GM19395 (cell line): Measurements from ENCODE around the gene TBC1D16.

Experiments
- ATAC-seq: cut with Tn5 transposase; IDR thresholded peaks from one replicate; pipeline ENCODE4 v1.9.1; 2021; ENCODE audit warnings: mild to moderate bottlenecking, moderate library complexity; ENCODE audit not compliant: unreplicated experiment

TBC1D16 gene

DNA sequence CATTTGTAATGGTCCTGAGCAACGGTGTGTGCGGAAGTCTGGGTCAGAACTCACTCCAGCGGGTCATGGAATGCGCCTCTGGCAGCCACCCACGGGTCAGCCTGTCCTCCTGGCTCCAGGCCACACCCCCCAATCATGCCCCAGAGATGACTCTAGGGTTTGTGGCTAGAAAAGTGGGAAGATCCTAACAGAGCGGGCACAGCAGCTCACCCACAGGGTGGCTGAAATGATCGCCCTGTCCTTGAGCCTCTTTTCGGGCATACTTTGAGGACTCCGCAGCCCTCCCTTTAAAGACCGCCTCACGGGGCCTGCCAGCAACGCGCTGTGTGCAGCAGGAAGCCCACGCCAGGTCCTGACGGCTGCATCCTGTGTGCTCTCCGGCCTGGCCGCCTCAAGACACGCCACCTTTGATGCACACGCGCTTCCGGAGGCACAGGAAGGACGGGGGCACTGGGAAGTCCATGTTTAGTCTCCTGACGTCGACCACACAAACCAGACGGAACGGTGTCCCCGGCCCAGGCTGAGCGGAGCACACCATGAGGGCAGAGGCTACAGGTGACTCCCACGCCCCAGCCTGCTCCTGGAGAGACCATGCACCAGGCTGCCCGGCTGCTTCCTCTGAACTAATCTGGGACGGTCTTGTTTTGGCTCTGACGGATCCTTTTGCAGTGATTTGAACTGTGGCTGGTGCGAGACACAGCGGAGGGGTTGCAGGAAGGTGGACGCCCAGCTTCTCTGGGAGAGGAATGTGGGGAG lies 92.9 kb downstream of the TBC1D16 start:
- ATAC-seq, result no peak

- no peak for ATAC-seq
These were observed 93.7 kb downstream of the TBC1D16 start for GRCh38 chr17:79942011-79942405.

DNA sequence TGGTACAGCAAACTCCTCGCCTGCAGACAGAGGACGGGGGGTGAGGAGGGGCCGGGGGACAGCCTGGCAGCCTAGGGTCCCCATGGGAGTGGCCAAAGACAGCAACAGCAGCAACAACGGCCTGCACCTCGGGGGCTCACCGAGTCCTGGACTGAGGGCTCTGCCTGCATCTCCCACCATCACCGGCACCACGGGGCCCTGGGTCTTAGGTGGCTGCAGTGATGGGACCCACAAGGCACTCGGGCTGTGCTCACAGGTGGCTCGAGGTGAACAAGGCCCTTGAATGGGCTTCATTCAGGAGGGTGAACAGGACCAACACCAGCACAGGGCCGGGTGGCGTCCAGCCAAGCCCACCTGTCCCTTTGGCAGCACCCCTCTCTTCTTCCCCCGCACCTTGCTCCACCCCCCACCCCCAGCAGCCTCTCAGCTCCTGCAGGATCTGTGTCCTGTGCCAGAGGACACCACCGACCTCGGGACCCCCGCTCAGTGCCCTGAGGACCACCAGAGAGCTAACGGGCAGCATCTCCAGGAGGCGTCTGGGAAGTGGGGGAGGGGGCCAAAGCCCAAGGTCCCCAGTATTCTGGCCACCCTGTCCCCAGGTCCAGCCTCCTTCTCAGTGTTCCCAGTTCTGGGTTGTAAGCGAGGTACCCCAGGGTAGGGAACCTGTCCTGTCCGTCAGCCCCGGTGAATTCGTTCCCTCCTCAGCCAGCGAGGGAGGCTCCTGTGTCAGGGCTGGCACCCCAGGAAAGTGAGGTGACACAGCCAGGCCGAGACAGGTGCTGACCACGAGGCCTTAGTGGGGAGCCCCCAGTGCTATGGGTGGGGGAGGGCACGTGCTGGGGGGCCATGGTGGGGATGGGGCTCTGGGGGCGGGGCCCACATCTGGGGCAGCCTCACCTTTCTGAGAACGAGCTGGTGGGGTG lies 94.3 kb downstream of the TBC1D16 start:
- ATAC-seq, result no peak

GRCh38 chr17:79940459-79941087 lies 95.1 kb downstream of the TBC1D16 start:
- no peak for ATAC-seq

DNA sequence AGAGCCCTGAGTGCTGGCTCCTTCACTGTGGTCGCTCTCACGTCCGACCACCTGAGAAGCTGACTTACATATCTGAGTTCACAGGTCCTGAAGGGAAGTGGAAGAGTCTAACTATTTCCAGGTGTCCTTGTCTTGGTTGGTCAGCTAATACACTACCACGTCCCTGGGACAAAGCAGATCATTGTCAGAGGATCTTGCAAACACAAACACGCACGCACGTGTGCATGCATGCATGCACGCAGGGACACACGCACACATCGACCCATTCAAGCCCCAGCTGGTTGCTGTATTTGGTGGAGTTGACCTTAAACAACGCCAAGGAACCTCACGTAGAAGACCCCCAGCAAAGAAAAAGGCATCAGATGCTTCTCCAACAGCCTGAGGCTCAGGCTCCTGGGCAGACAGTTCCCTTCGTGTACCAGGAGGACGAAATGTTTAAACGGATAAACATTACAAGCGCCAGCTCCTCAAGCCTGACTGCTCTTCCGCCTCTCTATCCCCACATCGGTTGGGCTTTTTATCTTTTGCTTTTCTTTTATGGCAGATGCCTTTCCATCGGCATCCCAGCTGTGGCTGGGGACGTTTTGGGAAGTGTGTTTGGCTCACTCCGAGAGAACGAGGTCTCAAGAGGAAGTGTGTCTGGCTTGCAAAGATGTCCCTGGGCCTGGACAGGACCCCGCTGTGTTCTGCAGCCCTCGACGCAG lies 95.8 kb downstream of the TBC1D16 start:
- ATAC-seq, result no peak

DNA sequence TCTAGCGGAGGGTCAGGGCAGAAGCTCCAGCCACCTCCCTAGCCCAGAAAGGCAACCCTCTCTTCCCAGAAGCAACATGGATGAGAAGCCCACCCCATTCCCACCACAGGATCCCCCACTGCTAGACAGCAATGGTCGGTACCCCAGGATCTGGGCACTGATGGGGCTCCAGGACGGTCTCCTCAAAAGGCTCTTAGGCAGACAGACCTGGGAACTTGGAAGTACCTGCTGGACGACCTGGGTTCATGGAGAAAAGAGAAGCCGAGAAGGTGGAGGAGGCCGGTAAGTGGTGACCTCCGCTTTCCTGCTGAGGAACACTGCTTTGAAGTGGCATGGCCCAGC lies 96.6 kb downstream of the TBC1D16 start:
- ATAC-seq, result no peak

DNA sequence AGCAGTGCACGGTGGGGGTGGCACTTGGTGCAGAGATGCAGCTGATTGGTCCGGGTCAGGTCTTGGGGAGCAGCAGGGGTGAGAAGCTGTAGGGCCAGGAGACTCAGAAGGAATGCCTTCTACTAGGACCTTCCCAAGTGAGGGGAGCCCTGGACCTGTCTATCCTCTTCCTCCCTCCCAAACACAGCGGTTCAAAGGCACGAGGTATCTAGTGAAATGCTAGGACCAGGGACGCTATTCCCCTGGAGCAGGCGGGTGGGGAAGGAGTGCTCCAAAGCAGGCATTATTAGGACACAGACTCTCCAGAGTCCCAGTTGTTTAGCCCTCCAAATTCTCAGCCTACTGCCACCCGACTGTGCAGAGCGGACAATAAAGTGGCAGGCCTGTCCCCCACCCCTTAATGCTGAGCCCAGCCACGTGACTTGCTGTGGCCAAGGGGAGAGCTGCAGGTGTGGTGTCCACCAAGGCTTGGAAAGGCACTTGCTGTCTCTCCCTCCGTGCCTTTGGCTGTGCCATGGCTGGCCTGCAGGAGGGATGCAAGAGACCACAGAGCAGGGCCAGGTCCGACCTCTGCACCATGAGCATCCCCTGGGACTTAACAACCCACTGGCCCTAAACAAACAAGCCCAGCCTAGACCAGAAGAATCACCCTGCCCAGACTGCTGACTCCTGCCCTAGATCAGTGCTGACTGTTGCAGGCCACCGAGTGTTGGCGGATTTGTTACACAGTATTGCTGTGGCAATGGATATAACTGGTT lies 97.2 kb downstream of the TBC1D16 start:
- no peak for ATAC-seq

- ATAC-seq, result no peak
These were observed 98.0 kb downstream of the TBC1D16 start for GRCh38 chr17:79937391-79938335.

DNA sequence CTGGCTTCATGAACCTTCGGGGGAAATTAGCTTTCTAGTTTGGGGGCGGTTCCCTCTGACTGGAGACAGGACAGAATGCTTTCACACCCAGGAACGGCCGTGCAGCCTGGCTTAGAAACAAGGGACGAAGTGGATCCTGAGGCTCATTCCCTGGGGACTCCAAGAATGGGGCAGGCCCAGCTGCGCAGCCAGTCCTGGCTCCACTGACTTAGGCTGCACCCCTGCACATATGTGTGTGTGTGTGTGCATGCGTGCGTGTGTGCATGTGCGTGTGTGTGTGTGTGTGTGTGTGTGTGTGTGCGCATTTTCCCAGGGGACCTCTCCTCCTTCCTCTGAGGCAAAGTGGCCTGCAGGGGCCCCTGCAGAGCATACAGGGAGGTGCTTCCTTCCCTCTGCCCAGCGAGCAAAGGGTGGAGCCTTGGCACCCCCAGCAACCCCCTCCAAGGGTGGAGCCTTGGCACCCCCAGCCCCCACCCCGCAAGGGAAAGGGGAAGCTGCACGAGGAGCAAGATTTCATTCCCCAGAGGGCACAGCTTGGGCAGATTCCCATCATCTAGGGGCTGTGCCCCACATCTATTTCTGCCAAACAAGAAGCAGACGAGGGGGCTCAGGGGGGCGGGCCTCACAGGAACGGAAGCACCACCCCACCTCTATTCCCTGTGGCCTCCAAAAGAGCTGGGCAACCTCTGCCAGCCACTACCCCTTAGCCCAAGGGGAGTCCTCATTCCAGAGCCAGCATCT lies 98.9 kb downstream of the TBC1D16 start:
- no peak for ATAC-seq

DNA sequence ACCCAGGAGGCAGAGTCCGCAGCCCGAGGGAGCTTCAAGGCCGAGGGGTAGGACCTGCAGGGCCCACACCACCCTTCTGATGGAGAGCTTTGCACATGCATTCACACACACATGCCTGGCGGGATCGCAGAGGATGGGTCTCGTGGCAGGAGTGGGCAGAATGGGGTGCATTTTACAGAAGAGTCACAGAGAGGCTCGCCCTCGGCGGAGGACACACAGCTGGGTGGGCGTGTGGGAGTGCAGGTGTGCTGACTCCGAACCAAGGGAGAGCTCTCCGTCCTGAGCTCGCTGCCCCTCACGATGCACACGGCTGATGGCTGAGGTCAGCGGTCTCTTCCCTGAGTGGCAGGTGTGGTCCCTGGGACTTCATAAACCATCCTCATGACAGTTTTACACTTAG lies 99.6 kb downstream of the TBC1D16 start:
- no peak for ATAC-seq

DNA sequence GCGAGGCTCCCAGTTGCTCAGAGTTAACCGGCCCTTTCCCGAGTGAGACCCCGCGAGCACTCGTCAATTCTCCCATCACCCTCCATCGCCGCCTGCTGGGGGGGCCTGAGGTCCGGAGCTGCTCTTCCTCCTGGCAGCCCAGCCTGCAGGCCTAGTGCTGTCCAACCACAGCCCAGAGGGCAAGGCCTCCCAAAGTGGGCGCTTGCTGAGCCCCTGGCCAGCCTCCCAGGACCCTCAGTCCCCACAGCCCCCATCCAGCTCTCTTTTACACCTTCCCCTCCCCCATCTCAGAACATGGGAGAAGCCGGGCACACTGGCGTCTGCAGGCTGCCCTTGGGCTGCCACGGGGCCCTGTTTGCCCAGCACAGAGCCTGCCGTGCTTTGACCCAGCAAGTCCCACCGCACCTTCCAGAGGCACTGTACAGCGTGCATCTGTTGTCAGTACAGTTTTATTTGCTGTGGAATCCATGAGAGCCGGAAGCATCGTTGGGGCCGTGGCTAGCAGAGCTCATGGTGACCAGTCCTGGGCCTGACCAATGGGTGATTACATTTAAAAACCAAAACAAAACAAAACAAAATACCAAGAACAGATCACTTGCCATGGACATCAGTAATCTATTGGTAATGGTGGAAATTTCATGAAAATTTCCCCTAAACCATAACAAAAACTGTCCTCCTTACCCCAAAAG lies 100.3 kb downstream of the TBC1D16 start:
- ATAC-seq, result no peak

DNA sequence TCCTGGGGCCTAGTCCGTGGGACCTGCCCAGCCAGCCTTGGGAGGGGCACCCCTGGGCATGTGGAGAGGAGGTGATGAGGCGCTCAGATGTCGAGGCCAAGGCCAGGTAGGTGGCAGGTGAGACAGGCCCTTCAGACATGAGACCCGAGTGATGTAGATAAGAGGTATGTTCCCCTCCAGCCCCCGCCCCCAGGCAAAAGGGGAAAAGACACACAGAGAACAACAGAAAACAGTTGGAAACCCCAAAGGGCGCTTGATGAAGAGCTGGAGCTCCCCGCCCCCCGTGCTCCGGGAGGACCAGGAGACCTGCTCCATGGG lies 101.1 kb downstream of the TBC1D16 start:
- ATAC-seq, result no peak

GRCh38 chr17:79933863-79934652 lies 101.6 kb downstream of the TBC1D16 start:
- ATAC-seq, result no peak

- no peak for ATAC-seq
These were observed 103.0 kb downstream of the TBC1D16 start for GRCh38 chr17:79932451-79933306.

GRCh38 chr17:79931817-79932309 lies 103.8 kb downstream of the TBC1D16 start:
- no peak for ATAC-seq
